HG03108 (cell line): ENCODE data around the gene PPM1N.
A peak's percentile ranks its signal among the peaks of the same experiment; 100 is the strongest.

Source experiments
- ATAC-seq: cut with Tn5 transposase; IDR thresholded peaks from one replicate; pipeline ENCODE4 v1.9.1; 2021; ENCODE audit warnings: moderate library complexity; ENCODE audit not compliant: unreplicated experiment

PPM1N gene

GRCh38 chr19:45485305-45486077 lies 12.8 kb upstream of the PPM1N start:
- ATAC-seq, result peak; percentile 94

- no peak for ATAC-seq
Measured at GRCh38 chr19:45488708-45489107, 9.5 kb upstream of the PPM1N start.

GRCh38 chr19:45489216-45489855 lies 8.9 kb upstream of the PPM1N start:
- no peak for ATAC-seq

- no peak for ATAC-seq
Measured at GRCh38 chr19:45492137-45492626, 6.1 kb upstream of the PPM1N start.

- peak; percentile 37 for ATAC-seq
Measured at GRCh38 chr19:45492627-45493470, 5.4 kb upstream of the PPM1N start.

- no peak for ATAC-seq
Measured at GRCh38 chr19:45494261-45494916, 3.9 kb upstream of the PPM1N start.

- no peak for ATAC-seq
Measured at GRCh38 chr19:45495178-45495577, 3.1 kb upstream of the PPM1N start.

- peak; percentile 3 for ATAC-seq
Measured at GRCh38 chr19:45496349-45496953, 1.8 kb upstream of the PPM1N start.

GRCh38 chr19:45497791-45498190 lies 452 bp upstream of the PPM1N start:
- ATAC-seq, result no peak

GRCh38 chr19:45499196-45500180 lies 1.2 kb downstream of the PPM1N start:
- ATAC-seq, result no peak

GRCh38 chr19:45500918-45501729 lies 2.9 kb downstream of the PPM1N start:
- no peak for ATAC-seq

- ATAC-seq, result no peak
Measured at GRCh38 chr19:45501730-45502014, 3.4 kb downstream of the PPM1N start.

GRCh38 chr19:45502111-45502510 lies 3.9 kb downstream of the PPM1N start:
- ATAC-seq, result no peak

GRCh38 chr19:45503909-45504308 lies 5.7 kb downstream of the PPM1N start:
- ATAC-seq, result no peak

- no peak for ATAC-seq
Measured at GRCh38 chr19:45505151-45505995, 7.1 kb downstream of the PPM1N start.

- ATAC-seq, result no peak
Measured at GRCh38 chr19:45505996-45506245, 7.7 kb downstream of the PPM1N start.

- ATAC-seq, result peak; percentile 55
Measured at GRCh38 chr19:45506246-45506988, 8.2 kb downstream of the PPM1N start.
